Measurements from ENCODE around the gene WDR76.

WDR76 gene

DNA sequence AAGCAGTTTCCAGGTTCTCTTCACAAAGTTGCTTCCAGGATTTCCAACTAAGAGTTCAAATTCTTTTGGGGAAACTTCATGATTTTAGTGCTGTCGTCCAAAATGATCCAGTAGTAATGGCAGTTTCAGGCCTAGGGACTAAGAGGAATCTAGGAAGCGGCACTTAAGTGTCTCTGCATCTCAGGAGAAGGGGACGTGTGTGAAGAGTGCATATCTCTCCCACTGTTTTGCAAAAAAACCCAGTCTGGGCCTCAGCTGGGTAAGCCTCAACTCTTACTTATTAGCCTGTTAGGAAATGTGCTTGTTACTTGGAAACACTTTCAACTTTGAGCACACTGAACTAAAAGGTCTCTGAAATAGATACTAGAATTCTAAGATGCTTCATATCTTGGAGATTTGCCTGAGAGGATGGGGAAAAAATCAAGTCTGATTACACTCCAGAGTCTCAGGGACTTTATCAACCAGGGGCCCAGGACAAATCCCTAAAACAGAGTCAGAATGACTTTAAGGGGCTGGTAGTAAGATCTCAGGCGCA, 81.8 kb downstream of the WDR76 start:
- H3F3A ChIP-seq (ENCODE audit: low read depth): no peaks in the 10 kb centered on the region
- H3K36me3 ChIP-seq (ENCODE audit: insufficient read depth, low read length): no peaks in the 10 kb centered on the region
- H3K9me2 ChIP-seq (replicated peaks; ENCODE audit: low read depth, low read length): no peaks in the 10 kb centered on the region
- no peaks in the 10 kb centered on the region for H4K20me1 ChIP-seq (ENCODE audit: insufficient read depth, low read length, poor library complexity, severe bottlenecking)
- H3K79me2 ChIP-seq (ENCODE audit: insufficient read depth, low read length): no peaks in the 10 kb centered on the region
- no peak overlapping the region for H3K4me2 ChIP-seq (ENCODE audit: low read depth, low read length, poor library complexity, severe bottlenecking)
- no peak for TF ChIP-seq EZH2phosphoT487 (IDR thresholded peaks at IDR 0.05; ENCODE audit: borderline replicate concordance)
- TF ChIP-seq, protein P1, sequence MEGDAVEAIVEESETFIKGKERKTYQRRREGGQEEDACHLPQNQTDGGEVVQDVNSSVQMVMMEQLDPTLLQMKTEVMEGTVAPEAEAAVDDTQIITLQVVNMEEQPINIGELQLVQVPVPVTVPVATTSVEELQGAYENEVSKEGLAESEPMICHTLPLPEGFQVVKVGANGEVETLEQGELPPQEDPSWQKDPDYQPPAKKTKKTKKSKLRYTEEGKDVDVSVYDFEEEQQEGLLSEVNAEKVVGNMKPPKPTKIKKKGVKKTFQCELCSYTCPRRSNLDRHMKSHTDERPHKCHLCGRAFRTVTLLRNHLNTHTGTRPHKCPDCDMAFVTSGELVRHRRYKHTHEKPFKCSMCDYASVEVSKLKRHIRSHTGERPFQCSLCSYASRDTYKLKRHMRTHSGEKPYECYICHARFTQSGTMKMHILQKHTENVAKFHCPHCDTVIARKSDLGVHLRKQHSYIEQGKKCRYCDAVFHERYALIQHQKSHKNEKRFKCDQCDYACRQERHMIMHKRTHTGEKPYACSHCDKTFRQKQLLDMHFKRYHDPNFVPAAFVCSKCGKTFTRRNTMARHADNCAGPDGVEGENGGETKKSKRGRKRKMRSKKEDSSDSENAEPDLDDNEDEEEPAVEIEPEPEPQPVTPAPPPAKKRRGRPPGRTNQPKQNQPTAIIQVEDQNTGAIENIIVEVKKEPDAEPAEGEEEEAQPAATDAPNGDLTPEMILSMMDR (conservative IDR thresholded peaks at IDR 0.05; ENCODE audit: low read length): no peak
- H3K9me3 ChIP-seq (ENCODE audit: insufficient read depth, low read depth, low read length): no peaks in the 10 kb centered on the region
- no peak overlapping the region for H2AFZ ChIP-seq (ENCODE audit: low read length)
- H3K4me1 ChIP-seq (ENCODE audit: insufficient read depth, low read length, poor library complexity, severe bottlenecking): no peaks in the 10 kb centered on the region
- H3K27me3 ChIP-seq (ENCODE audit: insufficient read depth, low read length, poor library complexity, severe bottlenecking): no peaks in the 10 kb centered on the region
- H3K4me3 ChIP-seq (ENCODE audit: low read length, poor library complexity, severe bottlenecking): no peak overlapping the region
- no peak overlapping the region for H3K9ac ChIP-seq (ENCODE audit: low read depth, low read length, poor library complexity, severe bottlenecking)

DNA sequence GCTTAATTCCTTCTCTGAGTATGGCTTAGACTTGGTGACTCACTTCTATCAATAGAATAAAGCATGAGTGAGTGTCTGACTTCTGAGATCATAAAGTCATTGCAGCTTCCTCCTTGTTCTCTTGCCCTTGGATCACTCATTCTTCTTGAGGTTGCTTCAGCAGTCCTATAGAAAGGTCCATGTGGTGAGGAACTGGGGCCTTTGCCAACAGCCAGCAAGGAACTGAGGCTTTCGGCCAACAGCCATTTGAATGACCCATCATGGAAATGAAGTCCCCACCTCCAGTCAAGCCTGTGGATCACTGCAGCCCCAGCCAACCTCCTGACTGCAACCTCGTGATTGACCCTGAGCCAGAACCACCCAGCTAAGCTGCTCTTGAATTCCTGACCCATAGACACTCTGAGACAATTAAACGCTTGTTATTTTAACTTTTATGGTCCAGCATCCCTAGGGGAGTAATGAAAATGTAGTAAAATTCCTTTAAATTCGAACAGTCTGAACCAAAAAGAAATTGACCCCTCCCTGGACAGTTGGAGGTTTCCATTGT, 84.5 kb downstream of the WDR76 start:
- no peak overlapping the region for H2AFZ ChIP-seq (ENCODE audit: low read length)
- no peak overlapping the region for H3K9ac ChIP-seq (ENCODE audit: low read depth, low read length, poor library complexity, severe bottlenecking)
- no peak overlapping the region for H3K4me3 ChIP-seq (ENCODE audit: low read length, poor library complexity, severe bottlenecking)
- H4K20me1 ChIP-seq (ENCODE audit: insufficient read depth, low read length, poor library complexity, severe bottlenecking): no peaks in the 10 kb centered on the region
- H3F3A ChIP-seq (ENCODE audit: low read depth): no peaks in the 10 kb centered on the region
- H3K4me2 ChIP-seq (ENCODE audit: low read depth, low read length, poor library complexity, severe bottlenecking): no peak overlapping the region
- H3K27me3 ChIP-seq (ENCODE audit: insufficient read depth, low read length, poor library complexity, severe bottlenecking): no peaks in the 10 kb centered on the region
- TF ChIP-seq EZH2phosphoT487 (IDR thresholded peaks at IDR 0.05; ENCODE audit: borderline replicate concordance): no peak
- TF ChIP-seq, protein P1 (conservative IDR thresholded peaks at IDR 0.05; ENCODE audit: low read length): no peak
- H3K79me2 ChIP-seq (ENCODE audit: insufficient read depth, low read length): no peaks in the 10 kb centered on the region
- no peaks in the 10 kb centered on the region for H3K9me2 ChIP-seq (replicated peaks; ENCODE audit: low read depth, low read length)
- no peaks in the 10 kb centered on the region for H3K9me3 ChIP-seq (ENCODE audit: insufficient read depth, low read depth, low read length)
- H3K4me1 ChIP-seq (ENCODE audit: insufficient read depth, low read length, poor library complexity, severe bottlenecking): no peaks in the 10 kb centered on the region
- no peaks in the 10 kb centered on the region for H3K36me3 ChIP-seq (ENCODE audit: insufficient read depth, low read length)

DNA sequence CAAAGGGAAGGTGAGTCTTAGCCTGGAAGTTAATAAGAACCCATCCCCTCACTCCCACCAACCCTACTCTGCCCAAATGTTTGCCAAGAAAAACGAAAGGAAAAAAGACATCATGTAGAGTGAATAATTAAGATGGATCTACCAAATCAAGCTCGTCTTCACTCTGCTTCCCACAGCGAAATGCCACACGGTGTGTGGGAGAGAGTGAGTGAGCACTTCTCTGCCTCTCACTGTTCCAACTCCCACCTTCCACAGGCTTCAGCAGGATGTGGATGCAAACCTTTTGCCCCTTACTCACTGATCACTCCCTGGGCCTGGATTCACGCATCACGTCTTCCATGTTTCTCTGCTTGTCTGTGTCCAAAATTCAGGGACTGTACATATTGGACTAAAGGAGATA, 85.4 kb downstream of the WDR76 start:
- Histone ChIP-seq H3K27me3 (ENCODE audit: insufficient read depth, low read length, poor library complexity, severe bottlenecking) (no peaks in the 10 kb centered on the region), H2AFZ (ENCODE audit: low read length) (no peak overlapping the region), H3K36me3 (ENCODE audit: insufficient read depth, low read length) (no peaks in the 10 kb centered on the region), H4K20me1 (ENCODE audit: insufficient read depth, low read length, poor library complexity, severe bottlenecking) (no peaks in the 10 kb centered on the region), H3K79me2 (ENCODE audit: insufficient read depth, low read length) (no peaks in the 10 kb centered on the region), H3K4me3 (ENCODE audit: low read length, poor library complexity, severe bottlenecking) (no peak overlapping the region), H3K4me2 (ENCODE audit: low read depth, low read length, poor library complexity, severe bottlenecking) (no peak overlapping the region), H3K9me2 (replicated peaks; ENCODE audit: low read depth, low read length) (no peaks in the 10 kb centered on the region), H3K9ac (ENCODE audit: low read depth, low read length, poor library complexity, severe bottlenecking) (no peak overlapping the region), H3K4me1 (ENCODE audit: insufficient read depth, low read length, poor library complexity, severe bottlenecking) (no peaks in the 10 kb centered on the region), H3F3A (ENCODE audit: low read depth) (no peaks in the 10 kb centered on the region), H3K9me3 (ENCODE audit: insufficient read depth, low read depth, low read length) (no peaks in the 10 kb centered on the region)
- TF ChIP-seq, protein P1 (conservative IDR thresholded peaks at IDR 0.05; ENCODE audit: low read length): no peak
- TF ChIP-seq EZH2phosphoT487 (IDR thresholded peaks at IDR 0.05; ENCODE audit: borderline replicate concordance): no peak
